Measurements from ENCODE around the gene RNF123. TPM values are rescaled to one million over a fixed set of nuclear protein-coding genes. Genes with fewer than 3 reads are reported as not detected.
A peak's percentile ranks its signal among the peaks of the same experiment; 100 is the strongest.

RNF123 gene
- total RNA-seq, 1 donor from 2014 or later: 50.7 TPM

GRCh38 chr3:49717211-49717958 is 28.0 kb downstream of the RNF123 start:
- DNase-seq (ENCODE audit: low read depth): no peak

GRCh38 chr3:49717959-49718857 is 28.9 kb downstream of the RNF123 start:
- DNase-seq (ENCODE audit: low read depth): no peak

GRCh38 chr3:49718858-49719213 is 29.5 kb downstream of the RNF123 start:
- no peak for DNase-seq (ENCODE audit: low read depth)

DNA sequence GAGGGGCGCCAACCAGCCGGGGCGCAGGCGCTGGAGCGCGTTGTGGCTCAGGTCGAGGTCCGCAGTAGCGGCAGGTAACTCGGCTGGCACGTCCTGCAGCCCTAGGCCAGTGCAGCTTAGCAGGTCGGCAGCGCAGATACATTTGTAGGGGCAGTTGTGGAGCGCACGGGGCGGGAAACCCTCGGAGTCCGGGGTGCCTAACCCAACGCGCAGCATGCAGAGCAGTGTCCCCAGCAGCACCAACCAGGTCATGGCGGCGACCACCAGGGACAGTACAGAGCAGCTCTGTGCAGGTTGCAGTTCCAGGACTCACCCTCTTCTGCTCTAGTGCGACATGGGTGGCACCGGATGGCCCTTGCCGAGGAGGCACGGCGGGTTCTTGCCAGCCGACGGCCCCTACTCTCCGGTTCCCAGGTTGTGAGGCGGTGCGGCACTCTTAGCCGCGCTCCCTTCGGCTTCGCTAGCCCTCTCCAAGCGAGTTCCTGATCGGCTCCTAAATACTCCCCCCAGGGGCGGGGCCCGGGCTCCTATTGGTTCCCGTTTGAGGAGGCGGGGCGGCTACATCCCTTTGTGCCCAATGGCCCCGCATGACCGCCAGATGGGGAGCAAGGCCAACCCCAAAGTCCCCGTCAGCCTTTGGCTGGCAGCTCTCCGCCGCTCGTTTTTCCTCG is 30.0 kb downstream of the RNF123 start, which contains the start of gene AMIGO3:
Gene AMIGO3, minus strand, starts transcription at position 471 of the 671 bp plus-strand sequence. Its CDS starts 219 bp downstream, at position 252.
- peak; percentile 93 for DNase-seq (ENCODE audit: low read depth)

DNA sequence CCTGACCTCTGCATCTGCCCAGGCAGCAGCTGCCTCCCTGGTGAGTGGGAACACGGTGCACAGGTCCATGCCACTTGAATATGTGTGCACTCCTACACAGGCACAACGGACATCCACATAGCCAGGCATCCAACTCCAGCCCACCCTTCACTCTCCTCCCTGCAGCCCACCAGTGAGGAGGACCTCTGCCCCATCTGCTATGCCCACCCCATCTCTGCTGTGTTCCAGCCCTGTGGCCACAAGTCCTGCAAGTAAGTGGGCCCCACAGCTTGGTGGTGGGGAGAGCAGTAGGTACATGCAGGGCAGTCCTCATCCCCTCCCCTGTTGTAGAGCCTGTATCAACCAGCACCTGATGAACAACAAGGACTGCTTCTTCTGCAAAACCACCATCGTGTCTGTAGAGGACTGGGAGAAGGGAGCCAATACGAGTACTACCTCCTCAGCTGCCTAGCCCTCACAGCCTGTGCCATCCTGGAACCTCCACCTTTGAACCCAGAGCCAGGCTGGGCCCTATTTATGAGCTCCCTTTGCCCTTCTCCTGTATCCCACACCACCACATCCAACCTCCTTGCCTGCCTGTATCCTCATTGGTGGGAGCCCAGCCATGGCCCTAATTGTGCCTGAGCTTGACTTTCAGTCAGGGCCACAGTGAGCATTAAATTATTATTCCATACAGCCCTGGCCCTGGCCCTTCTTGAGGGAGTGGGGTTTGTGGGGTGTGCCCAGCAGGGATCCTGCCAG is 31.7 kb downstream of the RNF123 start:
- DNase-seq (ENCODE audit: low read depth): no peak

GRCh38 chr3:49721596-49721895 is 32.2 kb downstream of the RNF123 start:
- DNase-seq (ENCODE audit: low read depth): no peak

- no peak for DNase-seq (ENCODE audit: low read depth)
These were observed 32.8 kb downstream of the RNF123 start for GRCh38 chr3:49721896-49722781.

DNA sequence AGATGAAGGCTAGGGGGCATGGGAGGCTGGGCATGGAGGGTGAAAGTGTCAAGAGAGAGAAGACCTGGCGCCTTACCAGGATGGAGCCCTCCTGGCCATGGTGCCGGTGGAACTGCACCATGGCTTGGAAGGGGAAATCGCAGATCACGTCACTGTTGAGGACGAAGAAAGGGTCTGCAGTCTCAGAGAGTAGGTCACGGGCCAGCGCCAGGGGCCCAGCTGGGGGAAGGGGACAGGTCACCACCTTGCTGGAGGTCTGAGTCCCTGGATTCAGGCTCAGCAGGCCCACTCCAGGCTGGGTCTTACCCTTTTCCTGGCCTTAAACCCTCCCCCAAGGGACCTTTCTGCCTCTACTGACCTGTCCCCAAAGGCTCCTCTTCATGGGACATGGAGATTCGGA is 33.5 kb downstream of the RNF123 start:
- no peak for DNase-seq (ENCODE audit: low read depth)

GRCh38 chr3:49723296-49723627 is 33.9 kb downstream of the RNF123 start:
- peak; percentile 20 for DNase-seq (ENCODE audit: low read depth)

GRCh38 chr3:49723628-49724551 is 34.5 kb downstream of the RNF123 start, which contains the start of gene GMPPB:
Gene GMPPB (minus strand): TSS chr3:49723951. CDS start chr3:49723726, 225 bp downstream.
- peak; percentile 97 for DNase-seq (ENCODE audit: low read depth)

DNA sequence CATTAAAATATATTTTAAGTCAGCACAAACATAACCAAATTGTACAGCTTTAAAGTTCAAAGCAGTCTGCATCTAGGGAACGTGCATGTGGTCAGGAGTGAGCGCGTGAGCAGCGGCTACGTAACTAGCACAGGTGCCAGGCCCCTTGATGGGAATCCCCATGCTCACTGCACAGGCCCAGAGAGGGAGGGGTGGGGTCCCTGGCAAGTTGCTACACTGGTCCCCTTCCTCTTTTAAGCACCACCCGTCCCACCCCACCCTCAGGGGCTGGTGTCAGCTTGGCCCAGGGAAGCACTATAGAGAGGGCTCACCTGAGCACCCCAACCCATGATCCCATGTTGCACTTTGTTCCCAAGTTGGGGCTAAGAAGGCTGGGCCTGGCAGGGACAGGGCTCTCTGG is 35.2 kb downstream of the RNF123 start:
- DNase-seq (ENCODE audit: low read depth): no peak

- DNase-seq (ENCODE audit: low read depth): no peak
These were observed 36.7 kb downstream of the RNF123 start for GRCh38 chr3:49725906-49726681.

DNA sequence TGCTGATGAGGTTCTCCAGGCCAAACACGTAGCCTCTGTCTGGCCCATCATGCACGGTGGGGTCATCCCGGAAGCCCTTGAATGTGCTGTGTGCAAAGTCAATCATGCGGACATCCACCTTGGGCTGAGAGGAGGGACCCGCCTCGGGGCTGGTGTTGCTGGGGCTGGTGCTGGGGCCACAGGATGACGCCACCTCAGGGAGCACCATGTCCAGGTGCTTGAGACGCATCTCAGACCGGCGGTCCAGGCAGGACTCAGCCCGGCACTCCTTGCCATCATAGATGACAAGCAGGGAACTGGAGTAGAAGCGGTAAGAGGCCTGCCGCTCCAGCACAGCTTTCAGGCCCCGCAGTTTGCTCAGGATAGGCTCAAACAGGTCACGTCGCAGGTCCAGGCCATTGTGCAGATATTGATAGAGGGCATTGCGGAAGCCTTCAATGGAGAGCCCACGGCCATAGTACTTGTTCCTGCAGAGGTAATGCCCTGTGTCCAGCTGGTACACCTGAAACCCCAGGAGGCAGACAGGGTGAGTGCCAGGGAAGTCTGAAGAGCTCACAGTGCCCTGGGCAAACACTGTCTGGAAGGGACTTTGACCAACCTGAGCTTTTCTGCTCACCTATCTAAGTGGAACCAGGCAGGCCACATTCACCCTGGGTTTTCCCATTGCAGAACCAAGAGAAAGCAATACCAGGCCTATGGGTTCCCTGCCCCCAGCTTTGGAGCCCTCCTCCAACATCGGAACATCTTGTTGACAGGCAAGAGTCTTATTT is 38.0 kb downstream of the RNF123 start:
- DNase-seq (ENCODE audit: low read depth): no peak

- no peak for DNase-seq (ENCODE audit: low read depth)
These were observed 38.6 kb downstream of the RNF123 start for GRCh38 chr3:49727924-49728361.

- DNase-seq (ENCODE audit: low read depth): no peak
These were observed 40.7 kb downstream of the RNF123 start for GRCh38 chr3:49729966-49730609.

DNA sequence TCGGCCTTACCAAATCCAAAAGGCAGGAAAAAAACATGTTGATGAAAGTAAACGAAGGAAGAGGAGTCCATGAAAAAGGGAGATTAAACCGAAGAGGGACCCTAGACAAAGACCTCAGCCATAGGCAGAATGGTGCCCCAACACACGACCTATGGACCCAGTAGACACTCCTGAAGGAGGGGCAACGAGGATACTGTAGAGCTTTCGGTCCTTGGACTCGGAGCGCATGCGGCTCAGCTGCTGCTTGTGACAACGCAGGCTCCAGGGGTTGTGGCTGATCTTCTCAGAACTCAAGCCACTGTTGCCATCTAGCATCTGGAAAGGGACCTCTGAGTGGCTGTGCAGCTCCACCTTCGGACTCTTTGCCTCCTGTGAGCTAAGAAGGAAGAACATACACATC is 43.2 kb downstream of the RNF123 start:
- DNase-seq (ENCODE audit: low read depth): no peak

DNA sequence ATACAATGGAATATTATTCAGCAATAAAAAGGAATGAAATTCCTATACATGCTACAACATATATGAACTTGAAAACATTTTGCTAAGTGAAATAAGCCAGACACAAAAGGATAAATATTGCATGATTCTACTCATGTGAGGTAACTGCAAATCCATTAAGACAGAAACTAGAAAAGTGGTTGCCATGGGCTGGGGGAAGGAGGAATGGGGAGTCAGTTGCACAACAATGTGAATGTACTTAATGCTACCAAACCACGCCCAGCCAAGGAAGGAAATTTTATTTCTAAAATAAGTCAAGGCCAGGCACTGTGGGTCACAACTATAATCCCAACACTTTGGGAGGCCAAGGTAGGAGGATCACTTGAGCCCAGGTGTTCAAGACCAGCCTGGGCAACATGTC is 44.2 kb downstream of the RNF123 start:
- DNase-seq (ENCODE audit: low read depth): no peak

All from myocyte (in vitro differentiated cells).